OCI-LY3 (cell line): ENCODE measurements around the gene FAM98B.

Experiments
- CTCF ChIP-seq: fragments of 200-600, 300-600 bp; sonication (generic); IDR thresholded peaks from 2 replicates; pipeline ENCODE4 v1.5.1; 2014; ENCODE audit warnings: antibody characterized with exemption, low read length, low read depth
- EZH2phosphoT487 ChIP-seq: fragments of 200-600 bp; shearing (Covaris generic); IDR thresholded peaks from 2 replicates; pipeline ENCODE4 v1.6.1; 2018; ENCODE audit warnings: antibody characterized with exemption, mixed run types, low read depth

GRCh38 chr15:38427380-38427779, 26.5 kb upstream of the FAM98B start:
- TF ChIP-seq CTCF (peak; percentile 43), EZH2phosphoT487 (no peak)
